HTR-8/SVneo (cell line): ENCODE results near the gene CEMIP.
A peak's percentile ranks its signal among the peaks of the same experiment; 100 is the strongest.

Source experiments
- DNase-seq: peaks from one replicate; pipeline ENCODE4 v3.0.0; 2011; ENCODE audit warnings: low spot score, mixed read lengths; ENCODE audit not compliant: insufficient read length
- FAIRE-seq: peaks from 2 replicates; lab custom pipeline; 2011; peaks lifted over from hg19 to GRCh38; lab: Jason Lieb, UNC

CEMIP gene

DNA sequence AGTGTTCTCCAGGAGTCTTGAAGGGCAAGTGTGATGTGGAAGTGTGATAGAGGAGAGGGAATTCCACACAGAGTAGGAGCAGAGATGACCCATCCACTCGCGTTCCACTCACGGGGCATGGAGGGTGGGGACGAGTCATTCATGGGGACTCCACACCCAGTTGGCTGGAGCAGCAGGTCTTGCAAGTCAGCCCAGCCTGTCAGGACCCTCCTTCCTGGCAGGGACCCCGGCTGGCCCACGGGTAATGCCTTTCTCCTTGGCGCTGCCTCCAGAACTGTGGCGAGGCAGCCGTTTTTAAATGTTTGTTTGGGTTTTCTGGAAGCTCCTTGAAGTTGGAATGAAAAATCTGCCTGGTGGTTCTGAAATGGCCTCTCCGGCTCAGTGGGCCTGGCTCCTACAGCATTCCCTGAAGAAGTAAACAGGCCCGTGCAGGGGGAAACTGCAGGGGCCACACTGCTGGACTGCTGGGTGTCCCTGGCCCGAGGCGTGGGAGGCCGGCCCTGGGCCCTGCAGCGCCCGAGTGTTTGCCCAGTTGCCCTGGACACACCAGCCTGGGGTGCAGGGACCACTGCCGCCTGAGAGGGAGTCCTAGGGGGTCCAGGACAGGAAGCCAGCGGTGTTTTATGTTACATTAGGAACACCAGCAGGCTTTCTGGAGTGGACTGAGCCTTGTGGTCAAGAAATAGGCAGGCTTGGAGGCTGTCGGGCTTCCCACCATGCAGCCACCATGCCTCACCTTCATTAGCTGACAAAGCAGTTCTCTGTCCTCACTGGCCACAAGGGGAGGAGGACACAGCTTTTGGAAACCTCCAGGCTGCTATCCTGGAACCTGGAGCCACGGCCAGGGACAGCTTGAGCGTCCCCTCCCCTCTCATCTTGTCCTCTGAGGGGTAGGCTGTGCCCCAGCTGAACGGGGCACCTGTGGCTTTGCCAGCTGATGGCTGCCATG lies 61.3 kb downstream of the CEMIP start:
- DNase-seq (no peak), FAIRE-seq (no peak)

DNA sequence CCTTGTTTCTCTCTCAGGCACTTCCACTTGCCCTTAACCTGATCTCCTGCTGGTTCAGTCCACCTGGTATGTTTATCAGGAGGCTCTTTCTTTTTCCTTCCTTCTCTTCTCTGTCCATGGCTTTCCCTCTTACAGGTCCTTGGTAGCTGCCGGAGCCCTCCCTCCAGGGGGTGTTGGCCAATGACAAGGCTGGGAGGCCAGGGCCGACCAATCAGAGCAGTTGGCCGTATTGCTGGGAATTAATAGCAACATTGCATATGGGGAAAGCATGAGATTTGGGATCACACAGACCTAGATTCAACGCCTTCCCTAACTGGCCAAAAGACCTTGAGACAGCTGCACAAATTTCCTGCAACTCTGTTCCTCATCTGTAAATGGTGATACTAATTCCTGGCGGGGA lies 62.4 kb downstream of the CEMIP start:
- FAIRE-seq (no peak), DNase-seq (no peak)

DNA sequence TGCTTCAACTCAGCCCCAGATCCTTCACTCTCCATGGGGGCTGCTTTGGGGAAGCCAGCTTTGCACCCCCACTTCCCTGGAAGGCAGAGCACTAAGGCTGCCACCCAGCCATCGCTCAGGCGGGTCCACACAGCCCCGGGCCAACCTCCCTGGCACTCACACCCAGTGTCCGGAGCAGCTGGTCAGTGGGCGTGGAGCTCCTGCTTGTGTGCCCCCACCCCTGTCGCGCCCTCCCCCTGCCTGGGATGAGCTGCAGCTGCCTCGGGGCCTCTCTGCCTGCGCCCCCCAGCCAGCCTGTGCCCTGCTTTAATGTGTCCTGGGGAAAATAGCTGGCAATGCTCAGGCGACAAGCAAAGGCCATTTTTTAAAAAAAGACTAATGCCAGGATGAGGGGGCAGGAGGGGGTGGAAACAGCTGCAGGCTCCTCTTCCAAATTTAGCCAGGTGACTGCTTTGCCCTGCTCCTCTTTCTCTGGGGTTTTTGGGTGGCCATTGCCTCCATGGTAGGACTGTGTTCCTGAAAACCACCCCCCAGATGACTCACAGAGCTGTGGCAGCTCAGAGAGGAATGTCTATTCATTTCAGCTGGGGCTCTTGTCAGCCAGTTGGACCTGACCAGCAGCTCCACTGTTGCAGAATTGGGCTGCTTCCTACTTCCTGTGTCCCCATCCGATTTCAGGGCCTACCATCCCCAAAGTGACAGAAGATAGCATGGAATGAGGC lies 65.0 kb downstream of the CEMIP start:
- FAIRE-seq (no peak), DNase-seq (peak; percentile 22)

DNA sequence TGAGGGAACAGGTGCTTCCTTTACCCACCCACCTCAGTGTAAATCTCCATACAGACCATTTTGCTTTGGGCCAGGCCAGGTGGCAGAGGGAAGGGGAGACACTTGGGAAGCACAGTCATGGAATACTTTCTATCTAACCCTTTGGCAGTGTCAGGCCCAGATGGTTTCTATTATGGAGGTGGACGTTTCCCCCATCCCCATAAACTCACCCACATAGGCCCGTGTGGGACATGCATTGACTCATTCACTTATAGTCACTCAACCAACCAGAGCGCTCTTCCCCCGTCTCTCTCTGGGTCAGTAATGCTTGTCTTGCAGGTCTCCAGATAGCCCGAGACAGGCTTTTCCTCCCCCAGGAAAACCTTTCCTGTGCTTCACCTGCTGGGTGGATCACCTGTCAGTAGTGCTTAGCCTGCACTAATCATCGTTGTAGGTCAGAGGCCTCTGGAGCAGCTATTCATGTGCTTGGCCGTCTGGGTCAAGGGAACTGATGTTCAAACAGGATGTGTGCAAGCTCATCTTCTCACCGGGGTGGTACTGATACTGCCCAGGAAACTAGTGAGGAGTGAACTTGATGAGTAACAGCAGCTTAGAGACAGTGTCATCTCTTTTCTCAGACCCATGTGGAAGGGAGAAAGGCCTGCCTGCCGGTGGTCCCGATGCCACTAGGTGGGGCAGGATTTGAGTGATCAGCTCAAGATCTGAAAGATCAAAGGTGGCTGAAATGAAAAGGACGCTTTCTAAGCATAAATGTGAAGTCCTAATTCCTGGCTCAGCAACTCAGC lies 67.1 kb downstream of the CEMIP start:
- FAIRE-seq = no peak
- DNase-seq = no peak

DNA sequence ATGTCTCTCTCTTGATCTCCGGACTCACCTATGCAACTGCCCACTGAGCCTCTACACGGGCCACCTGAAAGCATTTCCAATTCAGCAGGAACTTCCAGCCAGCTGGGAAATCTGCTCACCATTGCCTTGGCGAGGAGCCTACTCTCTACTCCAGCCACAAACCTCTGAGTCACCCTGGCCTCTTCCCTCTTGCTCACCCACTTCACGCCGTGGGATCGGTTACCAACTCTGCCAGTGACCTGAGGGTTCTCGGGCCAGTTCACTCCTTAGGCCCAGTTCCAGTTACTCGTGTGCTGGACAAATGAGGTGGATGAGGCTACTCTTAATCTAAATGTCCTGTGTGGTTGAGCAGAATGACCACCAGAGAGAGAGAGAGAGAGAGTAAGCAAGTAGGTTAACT lies 70.1 kb downstream of the CEMIP start:
- FAIRE-seq = peak; percentile 46
- peak; percentile 59 for DNase-seq

DNA sequence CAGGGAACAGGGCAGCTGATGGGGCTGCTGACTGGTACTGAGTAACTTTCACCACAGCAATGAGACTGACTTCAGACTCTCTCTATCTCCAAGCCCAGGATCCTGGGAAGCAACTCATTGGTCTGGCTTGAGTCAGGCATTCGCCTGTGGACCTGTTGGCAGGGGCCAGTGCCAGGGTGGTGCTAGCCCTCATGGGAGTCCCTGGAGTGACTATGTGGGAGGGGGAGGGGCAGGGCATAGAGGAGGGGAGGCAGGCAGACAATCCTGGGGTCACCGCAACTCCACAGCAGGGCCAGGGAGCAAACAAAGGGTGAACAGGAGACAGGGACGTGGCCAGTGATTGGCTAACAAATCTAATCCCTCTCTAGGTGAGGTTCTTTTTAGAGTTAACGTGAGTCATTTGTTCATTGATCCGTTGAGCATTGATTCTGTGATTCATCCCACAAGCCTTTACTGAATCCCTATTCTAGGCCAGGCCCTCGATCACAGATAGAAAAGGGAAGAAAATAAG lies 71.8 kb downstream of the CEMIP start:
- DNase-seq = no peak

DNA sequence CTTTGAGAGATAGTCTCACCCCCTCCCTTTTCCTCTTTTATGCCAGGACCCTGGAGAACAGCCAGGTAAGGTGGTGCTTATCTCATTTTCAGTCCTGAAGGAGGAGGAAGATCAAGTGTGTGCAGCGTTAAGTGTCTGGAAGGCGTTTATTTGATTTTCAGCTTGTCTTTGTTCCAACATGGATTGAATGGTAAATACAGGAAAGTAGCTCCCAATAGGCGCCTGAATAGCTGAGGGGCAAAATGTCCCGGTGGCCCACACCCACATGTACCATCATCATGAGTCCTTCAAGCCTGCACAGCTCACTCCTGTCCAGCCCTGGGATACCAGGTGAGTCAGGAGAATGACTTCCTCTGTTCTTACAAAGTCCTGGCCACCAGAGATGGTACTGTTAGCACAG lies 73.5 kb downstream of the CEMIP start:
- DNase-seq (no peak), FAIRE-seq (no peak)

More for the DNA sequence above, 71.8 kb downstream of the CEMIP start:
- FAIRE-seq = no peak

DNA sequence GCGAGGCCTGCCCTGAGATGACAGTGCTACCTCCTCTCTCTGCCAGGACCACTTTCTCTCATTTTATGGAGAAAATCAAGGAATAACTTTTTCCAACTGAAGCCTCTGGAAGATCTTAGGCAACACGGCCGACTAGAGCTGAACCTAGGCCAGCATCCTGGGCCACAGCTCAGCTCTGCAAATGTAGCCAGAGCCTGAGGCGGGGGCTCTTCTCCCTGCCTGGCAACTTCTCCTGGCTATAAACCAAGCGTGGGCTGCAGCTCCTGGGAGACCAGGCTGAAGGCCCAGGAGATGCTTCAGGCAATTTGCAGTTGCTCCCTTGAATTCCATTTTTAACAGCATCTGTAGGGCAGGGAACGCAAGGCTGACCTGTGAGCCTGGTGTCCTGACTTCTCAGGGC lies 74.9 kb downstream of the CEMIP start:
- no peak for DNase-seq
- no peak for FAIRE-seq

DNA sequence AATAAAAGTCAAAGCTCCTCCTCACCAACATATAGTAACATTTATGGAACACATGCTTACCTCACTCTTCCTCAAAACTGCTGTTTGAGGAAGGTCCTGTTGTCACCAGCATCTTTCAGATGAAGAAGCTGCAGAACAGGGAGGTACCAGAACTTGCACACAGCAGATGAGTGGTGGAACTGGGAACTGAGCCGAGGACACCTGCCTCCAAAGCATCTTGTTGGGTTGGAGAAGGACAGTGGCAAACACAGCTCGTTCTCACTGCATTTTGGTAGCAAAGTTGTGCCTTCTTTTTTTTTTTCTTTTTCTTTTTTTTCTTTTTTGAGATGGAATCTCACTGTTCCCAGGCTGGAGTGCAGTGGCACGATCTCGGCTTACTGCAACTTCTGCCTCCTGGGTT lies 76.0 kb downstream of the CEMIP start:
- FAIRE-seq = no peak
- DNase-seq = no peak

DNA sequence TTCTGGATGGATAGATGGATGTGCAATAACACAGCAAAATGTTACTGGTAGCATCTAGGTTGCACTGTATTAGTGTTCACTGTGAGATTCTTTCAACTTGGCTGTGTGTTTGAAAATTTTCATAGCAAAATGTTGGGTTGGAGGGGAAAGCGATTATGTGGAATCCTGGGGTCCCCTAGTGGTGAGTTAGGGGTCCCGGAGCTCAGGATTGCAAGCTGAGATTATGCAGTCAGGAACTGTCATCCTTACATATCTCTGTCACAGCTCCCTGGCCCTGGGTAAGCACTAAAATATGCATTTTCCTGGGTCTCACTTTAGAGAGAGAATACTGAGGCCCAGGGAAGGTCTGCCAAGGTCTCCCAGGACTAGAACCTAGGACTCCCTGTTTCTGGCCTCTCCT lies 77.2 kb downstream of the CEMIP start:
- FAIRE-seq (no peak), DNase-seq (no peak)

DNA sequence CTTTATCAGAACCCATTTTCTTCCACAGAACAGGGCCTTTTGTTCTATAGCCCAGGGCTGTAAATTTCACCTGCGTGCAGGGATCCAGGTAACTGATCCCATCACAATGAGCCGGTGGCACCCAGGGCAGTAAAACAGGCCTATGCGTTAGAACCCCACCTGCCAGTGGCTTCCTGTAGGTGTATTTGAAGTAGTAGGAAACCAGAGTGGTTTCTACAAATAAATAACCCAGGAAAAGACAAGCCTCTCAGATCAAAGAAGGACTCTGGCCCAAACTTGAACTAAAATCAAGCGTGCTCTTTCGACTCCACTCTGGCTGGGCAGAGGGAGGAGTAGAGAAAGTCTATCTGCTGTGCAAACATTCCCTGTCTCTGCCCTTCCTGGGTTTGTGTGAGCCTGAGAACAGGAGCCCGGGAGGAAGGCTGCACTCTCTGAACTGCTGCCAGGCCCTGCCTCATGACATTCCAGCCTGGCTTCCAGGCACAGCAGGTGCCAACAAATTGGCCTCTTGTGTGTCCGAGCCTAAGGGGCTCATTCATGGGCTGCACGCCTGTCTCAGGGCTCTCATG lies 77.7 kb downstream of the CEMIP start:
- FAIRE-seq (no peak), DNase-seq (no peak)

DNA sequence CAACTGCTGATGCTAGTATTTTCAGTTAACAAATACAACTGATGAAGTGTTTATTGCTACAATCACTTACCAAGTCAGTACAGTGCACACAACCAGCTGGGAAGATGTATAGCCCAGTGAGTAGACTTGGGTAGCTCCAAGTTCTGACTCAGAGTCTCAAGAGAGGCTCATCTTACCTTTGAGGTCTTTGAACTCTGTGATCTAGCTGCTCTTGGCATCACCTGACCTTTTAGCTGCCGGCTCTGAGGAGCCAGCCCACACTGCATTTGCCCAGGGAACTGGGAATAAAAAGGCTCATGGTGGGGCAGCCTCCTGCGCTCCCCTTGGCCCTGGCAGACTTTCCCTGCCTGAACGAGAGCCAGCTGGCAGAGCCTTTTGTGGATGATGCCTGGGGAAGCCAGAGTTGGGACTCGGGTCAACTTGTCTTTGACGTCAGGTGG lies 82.6 kb downstream of the CEMIP start:
- FAIRE-seq (no peak), DNase-seq (no peak)

DNA sequence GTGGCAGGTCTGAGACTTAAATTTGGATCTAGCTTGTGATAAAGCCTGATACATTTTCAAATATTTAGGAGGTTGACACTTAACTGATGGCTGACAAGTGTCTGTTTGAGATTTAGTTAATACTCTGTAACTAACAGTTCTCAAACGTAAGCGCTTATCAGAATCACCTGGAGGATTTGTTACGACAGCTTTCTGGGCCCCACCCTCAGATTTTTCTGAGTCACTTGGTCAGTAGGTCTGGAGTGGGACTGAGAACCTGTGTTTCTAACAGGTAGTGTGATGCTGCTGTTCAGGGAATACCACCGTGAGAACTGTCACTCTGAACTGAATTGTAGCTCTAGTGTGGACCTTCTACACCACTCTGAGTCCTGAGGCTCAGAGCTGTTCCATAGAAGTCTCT lies 85.5 kb downstream of the CEMIP start:
- FAIRE-seq (no peak), DNase-seq (no peak)

DNA sequence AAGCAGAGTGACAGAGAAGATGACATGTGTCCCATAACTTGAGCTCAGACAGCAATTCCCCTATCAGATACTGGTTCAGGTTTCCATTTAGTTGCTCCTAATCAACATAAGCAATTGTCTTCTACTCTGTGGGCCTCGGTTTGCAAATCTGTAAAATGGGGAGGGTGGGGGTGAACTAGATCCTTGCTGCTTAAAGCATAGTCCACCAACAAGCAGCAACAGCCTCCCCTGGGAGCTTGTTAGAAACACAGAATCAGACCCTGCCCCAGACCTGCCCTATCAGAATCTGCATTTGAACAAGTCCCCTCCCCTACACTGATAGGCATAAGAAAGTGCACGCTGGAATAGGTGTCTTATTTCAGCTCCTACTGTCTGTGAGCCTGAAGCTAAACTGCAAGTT lies 87.8 kb downstream of the CEMIP start:
- DNase-seq (no peak), FAIRE-seq (no peak)

DNA sequence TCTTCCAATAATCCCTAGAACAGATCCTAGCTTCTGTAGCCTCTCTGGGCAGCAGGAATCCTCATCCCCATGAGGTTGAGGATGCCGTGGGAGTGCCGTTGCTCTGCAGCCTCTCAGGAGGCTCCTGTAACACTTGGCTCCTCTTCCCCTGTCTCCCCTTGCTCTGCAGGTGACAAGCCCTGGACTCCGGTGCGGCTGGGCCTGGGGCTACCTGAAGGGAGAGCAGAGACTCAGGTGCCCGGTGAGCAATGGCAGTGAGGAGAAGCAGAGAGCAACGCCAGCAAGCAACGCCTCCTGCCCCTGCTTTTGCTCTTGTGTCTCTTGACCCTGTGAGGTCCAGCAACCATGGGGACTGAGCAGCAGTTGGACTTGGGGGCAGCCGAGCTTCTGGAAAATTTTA lies 91.2 kb downstream of the CEMIP start:
- DNase-seq (no peak), FAIRE-seq (no peak)

DNA sequence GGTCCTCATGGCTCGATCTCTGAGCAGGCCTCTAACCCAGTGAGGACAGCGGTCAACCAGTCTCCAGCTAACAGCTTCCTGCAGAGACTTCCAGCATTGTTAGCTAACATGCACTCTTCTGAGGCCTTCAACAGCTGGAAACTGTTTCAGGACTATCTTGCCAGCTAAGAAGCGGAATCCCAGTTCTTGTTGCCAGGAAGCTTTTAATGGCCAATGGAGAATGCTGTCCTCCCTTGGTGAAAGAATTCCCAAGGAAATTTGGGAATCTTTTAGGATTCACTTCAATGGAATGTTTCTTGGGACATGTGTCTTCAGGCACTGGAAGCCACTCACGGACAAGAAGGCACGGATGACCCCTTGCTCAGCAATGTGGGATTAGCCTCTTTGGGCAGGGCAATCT lies 91.7 kb downstream of the CEMIP start:
- no peak for DNase-seq
- no peak for FAIRE-seq

DNA sequence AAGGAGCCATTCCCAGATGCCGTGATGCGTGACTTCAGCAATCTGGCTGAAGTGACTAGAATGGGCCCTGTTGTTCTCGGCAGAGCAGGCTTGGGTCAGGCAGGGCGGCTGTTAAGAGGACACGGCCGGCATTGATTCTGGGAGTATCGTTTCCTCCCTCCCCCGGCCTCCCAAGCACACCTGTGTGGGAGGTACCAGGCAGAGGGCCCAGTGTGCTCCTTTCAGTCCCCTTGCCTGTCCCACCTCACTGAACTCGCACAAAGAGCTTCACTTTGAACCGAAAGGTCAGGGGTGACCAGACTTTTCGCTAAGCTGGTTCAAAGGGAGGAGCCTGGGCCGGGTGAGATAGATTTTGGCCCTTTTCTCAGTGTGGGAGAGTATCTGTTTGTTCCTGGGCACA lies 92.7 kb downstream of the CEMIP start:
- no peak for FAIRE-seq
- no peak for DNase-seq

DNA sequence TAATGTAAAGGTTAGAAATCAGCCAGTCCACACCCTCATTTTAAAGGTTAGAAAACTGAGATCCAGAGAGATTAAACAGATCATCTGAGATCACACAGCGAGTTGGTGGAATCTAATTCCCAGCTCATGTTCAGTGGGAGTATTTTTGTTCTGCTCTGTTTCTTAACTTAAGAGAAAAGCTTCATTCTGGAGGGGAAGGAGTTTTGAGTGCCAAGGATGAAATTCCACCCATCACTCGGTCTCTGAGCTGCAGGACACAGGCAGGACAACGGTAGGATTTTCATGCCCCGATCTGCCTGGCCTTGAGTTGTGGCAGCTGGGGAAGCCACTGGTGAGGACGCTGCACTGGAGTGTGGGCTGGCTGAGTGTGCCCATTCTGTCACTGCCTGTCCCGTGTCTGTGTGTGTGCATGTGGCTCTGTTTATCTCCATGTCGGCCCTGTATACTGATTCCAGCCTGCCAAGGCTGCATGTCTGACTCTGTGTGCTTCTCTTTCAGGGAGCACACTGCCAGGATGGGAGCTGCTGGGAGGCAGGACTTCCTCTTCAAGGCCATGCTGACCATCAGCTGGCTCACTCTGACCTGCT lies 94.3 kb downstream of the CEMIP start:
- FAIRE-seq = no peak
- no peak for DNase-seq

DNA sequence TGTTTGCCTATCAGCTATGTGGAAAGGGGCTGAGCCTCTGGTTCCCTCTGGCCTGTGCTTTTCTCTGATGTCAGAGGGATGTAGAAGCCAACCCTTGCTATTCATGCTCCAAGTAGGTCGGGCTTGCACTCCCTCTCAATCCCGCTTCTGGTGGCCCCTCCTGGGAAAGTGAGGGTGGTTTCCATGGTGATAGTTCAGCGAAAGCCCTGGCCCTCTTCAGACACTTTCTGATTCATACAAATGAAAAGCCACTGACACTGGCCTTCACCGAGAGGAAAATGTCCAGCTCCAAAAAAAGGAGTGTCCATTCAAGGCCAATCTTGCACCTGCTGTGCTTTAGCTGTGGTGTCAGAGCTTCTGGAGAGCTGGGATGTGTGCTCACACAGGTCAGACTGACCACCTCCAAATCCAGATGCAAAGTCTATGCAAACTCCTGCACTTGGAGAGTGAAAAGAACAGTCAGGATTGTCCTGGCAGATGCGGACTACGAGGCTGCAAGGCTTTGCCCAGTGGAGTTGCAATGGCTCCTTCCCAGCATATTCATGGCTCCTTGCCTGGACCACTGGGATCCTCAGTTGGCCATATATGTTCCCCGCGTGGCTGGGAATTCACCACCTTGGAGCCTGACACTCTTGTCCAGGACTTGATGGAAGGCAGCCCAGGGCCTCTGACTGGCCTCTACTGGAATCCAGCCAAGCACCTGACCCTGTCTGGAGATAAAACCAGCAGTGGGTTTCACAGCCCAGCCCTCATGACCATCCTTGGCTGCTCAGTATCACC lies 96.6 kb downstream of the CEMIP start:
- no peak for FAIRE-seq
- DNase-seq = no peak
